ENCODE data around the gene PKNOX2.

The PKNOX2 gene

GRCh38 chr11:125155767-125156166 is 8.8 kb upstream of the PKNOX2 start:
- Histone ChIP-seq H3K4me3 (ENCODE audit: low read length) (no peak overlapping the region), H3K27me3 (ENCODE audit: control insufficient read depth, insufficient read depth, low read length) (no peaks in the 10 kb centered on the region), H3K4me1 (ENCODE audit: control insufficient read depth, low read depth, low read length) (no peaks in the 10 kb centered on the region), H3K9ac (ENCODE audit: low read length) (no peak overlapping the region), H3K9me3 (ENCODE audit: control insufficient read depth, low read depth, low read length) (no peaks in the 10 kb centered on the region), H3K36me3 (ENCODE audit: control insufficient read depth, low read depth, low read length) (no peaks in the 10 kb centered on the region), H3K27ac (ENCODE audit: low read length) (no peak overlapping the region)

- H3K9me3 ChIP-seq (ENCODE audit: control insufficient read depth, low read depth, low read length): no peaks in the 10 kb centered on the region
- no peak overlapping the region for H3K4me3 ChIP-seq (ENCODE audit: low read length)
- H3K4me1 ChIP-seq (ENCODE audit: control insufficient read depth, low read depth, low read length): no peaks in the 10 kb centered on the region
- no peaks in the 10 kb centered on the region for H3K36me3 ChIP-seq (ENCODE audit: control insufficient read depth, low read depth, low read length)
- no peak overlapping the region for H3K27ac ChIP-seq (ENCODE audit: low read length)
- no peak overlapping the region for H3K9ac ChIP-seq (ENCODE audit: low read length)
- H3K27me3 ChIP-seq (ENCODE audit: control insufficient read depth, insufficient read depth, low read length): no peaks in the 10 kb centered on the region
Measured at GRCh38 chr11:125156346-125157117, 8.0 kb upstream of the PKNOX2 start.

DNA sequence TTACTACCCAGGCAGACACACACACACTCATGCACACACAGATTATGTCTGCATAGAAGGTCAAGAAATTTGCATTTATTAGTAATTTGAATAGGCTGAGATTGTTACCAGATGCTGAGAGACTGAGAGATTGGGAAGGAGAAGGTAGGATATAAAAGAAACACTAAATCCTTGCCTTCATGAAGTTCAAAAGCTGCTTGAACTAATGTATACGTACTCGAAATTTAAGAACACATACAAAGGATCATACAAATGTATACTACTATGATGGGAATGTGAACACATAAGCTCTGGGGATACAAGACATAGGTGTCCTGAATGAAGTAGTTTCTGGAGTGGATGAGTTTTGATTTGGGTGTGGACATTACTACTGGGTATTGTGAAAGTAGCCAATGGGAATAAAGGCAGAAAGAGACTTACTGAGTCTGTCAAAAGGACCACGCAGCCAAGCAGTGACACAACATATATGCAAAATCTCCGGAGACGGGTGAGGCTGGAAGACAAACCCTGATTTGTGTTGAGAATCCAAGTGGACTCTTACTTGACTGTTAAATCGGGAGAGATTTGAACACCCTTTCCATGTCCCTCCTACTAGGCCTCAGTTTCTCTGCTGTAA is 7.3 kb upstream of the PKNOX2 start:
- Histone ChIP-seq H3K4me1 (ENCODE audit: control insufficient read depth, low read depth, low read length) (peaks cover 4% of the 10 kb centered on the region), H3K4me3 (ENCODE audit: low read length) (no peak overlapping the region), H3K36me3 (ENCODE audit: control insufficient read depth, low read depth, low read length) (no peaks in the 10 kb centered on the region), H3K27me3 (ENCODE audit: control insufficient read depth, insufficient read depth, low read length) (no peaks in the 10 kb centered on the region), H3K27ac (ENCODE audit: low read length) (no peak overlapping the region), H3K9ac (ENCODE audit: low read length) (no peak overlapping the region), H3K9me3 (ENCODE audit: control insufficient read depth, low read depth, low read length) (no peaks in the 10 kb centered on the region)

GRCh38 chr11:125157953-125158680 is 6.4 kb upstream of the PKNOX2 start:
- Histone ChIP-seq H3K4me3 (ENCODE audit: low read length) (no peak overlapping the region), H3K27ac (ENCODE audit: low read length) (no peak overlapping the region), H3K9ac (ENCODE audit: low read length) (no peak overlapping the region), H3K9me3 (ENCODE audit: control insufficient read depth, low read depth, low read length) (no peaks in the 10 kb centered on the region), H3K4me1 (ENCODE audit: control insufficient read depth, low read depth, low read length) (peaks cover 13% of the 10 kb centered on the region), H3K27me3 (ENCODE audit: control insufficient read depth, insufficient read depth, low read length) (no peaks in the 10 kb centered on the region), H3K36me3 (ENCODE audit: control insufficient read depth, low read depth, low read length) (no peaks in the 10 kb centered on the region)

DNA sequence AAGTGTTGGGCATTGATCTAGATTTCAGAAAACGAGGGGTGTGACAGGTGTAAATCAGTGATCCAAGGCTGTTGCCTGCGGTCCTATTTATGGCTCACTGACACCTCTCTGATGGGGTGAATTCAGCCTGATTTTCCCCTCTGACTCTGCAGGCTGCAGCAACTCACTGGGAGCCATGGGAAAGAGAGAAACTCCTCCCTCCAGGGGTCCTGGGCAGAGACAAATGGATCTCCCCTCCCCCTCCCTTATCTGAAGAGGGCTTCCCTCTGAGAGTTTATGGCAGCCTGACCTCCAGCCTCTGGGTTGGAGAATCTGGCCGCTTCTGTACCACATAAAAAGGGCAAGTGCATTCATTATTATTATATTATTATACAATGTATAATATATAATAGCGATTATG is 1.8 kb upstream of the PKNOX2 start:
- Histone ChIP-seq H3K9ac (ENCODE audit: low read length) (peak overlapping the region; percentile 74), H3K36me3 (ENCODE audit: control insufficient read depth, low read depth, low read length) (no peaks in the 10 kb centered on the region), H3K4me1 (ENCODE audit: control insufficient read depth, low read depth, low read length) (peaks cover 31% of the 10 kb centered on the region), H3K4me3 (ENCODE audit: low read length) (peak overlapping the region; percentile 17), H3K27ac (ENCODE audit: low read length) (no peak overlapping the region), H3K9me3 (ENCODE audit: control insufficient read depth, low read depth, low read length) (no peaks in the 10 kb centered on the region), H3K27me3 (ENCODE audit: control insufficient read depth, insufficient read depth, low read length) (peaks cover 24% of the 10 kb centered on the region)

- H3K9me3 ChIP-seq (ENCODE audit: control insufficient read depth, low read depth, low read length): no peaks in the 10 kb centered on the region
- H3K27ac ChIP-seq (ENCODE audit: low read length): peak overlapping the region; percentile 56
- H3K4me3 ChIP-seq (ENCODE audit: low read length): peak overlapping the region; percentile 55
- H3K36me3 ChIP-seq (ENCODE audit: control insufficient read depth, low read depth, low read length): no peaks in the 10 kb centered on the region
- H3K27me3 ChIP-seq (ENCODE audit: control insufficient read depth, insufficient read depth, low read length): peaks cover 32% of the 10 kb centered on the region
- peaks cover 39% of the 10 kb centered on the region for H3K4me1 ChIP-seq (ENCODE audit: control insufficient read depth, low read depth, low read length)
- peak overlapping the region; percentile 74 for H3K9ac ChIP-seq (ENCODE audit: low read length)
Measured at GRCh38 chr11:125163431-125164063, 1.0 kb upstream of the PKNOX2 start.

DNA sequence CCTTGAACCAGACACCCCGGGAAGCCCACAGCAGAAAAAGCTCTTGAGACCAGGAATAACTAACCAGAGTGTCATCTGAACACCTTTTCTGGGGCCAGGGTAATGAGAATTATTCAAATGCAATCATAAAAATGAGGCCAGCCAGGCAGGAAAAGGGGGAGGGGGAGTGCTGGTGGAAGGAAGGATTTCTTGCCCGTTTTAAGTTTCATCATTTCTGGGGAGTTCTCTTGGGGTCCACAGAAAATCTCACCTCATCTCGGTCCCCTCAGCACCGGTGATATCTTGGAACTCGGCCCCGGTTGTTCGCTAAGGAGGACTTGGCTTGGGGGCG is 495 bp upstream of the PKNOX2 start:
- Histone ChIP-seq H3K36me3 (ENCODE audit: control insufficient read depth, low read depth, low read length) (no peaks in the 10 kb centered on the region), H3K27me3 (ENCODE audit: control insufficient read depth, insufficient read depth, low read length) (peaks cover 37% of the 10 kb centered on the region), H3K4me3 (ENCODE audit: low read length) (peak overlapping the region; percentile 55), H3K9me3 (ENCODE audit: control insufficient read depth, low read depth, low read length) (no peaks in the 10 kb centered on the region), H3K4me1 (ENCODE audit: control insufficient read depth, low read depth, low read length) (peaks cover 44% of the 10 kb centered on the region), H3K27ac (ENCODE audit: low read length) (peak overlapping the region; percentile 56), H3K9ac (ENCODE audit: low read length) (peak overlapping the region; percentile 74)

- Histone ChIP-seq H3K4me3 (ENCODE audit: low read length) (peak overlapping the region; percentile 75), H3K27ac (ENCODE audit: low read length) (no peak overlapping the region), H3K9ac (ENCODE audit: low read length) (peak overlapping the region; percentile 60), H3K4me1 (ENCODE audit: control insufficient read depth, low read depth, low read length) (peaks cover 56% of the 10 kb centered on the region), H3K27me3 (ENCODE audit: control insufficient read depth, insufficient read depth, low read length) (peaks cover 50% of the 10 kb centered on the region), H3K9me3 (ENCODE audit: control insufficient read depth, low read depth, low read length) (no peaks in the 10 kb centered on the region), H3K36me3 (ENCODE audit: control insufficient read depth, low read depth, low read length) (no peaks in the 10 kb centered on the region)
Measured at GRCh38 chr11:125165111-125165842, 726 bp downstream of the PKNOX2 start.

DNA sequence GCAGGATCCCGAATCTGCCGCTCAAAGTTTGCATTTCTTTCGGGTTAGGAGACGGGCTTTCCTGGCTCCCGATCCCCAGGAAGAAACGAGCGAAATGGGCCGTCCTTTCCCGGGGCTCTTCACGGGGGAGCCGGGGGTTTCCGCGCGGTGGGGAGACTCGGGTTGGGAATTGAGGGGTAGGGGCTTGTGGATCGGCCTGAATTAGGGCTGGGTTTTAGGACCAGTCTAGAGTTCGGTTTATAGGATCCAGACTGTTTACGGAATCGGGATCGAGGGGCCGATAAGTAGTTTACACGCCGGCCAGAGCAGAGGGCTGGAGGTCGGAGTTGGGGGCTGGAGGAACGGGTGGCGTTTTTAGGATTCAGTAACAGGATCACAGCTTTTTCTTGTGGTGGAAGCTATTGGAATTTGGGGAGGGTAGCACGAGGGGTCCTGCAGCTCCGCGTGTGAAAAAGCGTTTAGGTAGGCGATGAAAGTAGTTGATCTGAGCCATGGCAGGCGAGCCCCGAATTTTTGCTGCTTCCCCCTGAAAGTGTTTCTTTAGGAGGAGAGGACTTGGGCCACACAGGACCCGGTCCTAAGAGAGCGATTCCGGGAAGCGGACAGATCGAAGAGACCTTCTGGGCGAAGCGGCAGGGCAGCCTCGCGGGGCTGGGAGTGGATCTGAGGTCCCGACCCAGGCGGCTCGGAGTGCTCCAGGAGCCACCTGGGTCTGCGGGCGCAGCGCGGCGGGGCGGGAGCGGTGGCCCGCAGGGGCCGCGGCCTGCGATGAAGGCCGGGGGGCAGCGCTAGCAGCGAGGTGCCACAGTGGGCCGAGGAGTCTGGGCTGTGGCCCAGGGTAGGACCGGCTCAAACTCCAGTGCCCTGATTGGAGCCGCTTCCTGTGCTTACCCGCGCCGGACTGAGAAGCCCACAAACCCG is 1.6 kb downstream of the PKNOX2 start:
- peaks cover 52% of the 10 kb centered on the region for H3K27me3 ChIP-seq (ENCODE audit: control insufficient read depth, insufficient read depth, low read length)
- peak overlapping the region; percentile 60 for H3K9ac ChIP-seq (ENCODE audit: low read length)
- peaks cover 63% of the 10 kb centered on the region for H3K4me1 ChIP-seq (ENCODE audit: control insufficient read depth, low read depth, low read length)
- H3K27ac ChIP-seq (ENCODE audit: low read length): no peak overlapping the region
- H3K9me3 ChIP-seq (ENCODE audit: control insufficient read depth, low read depth, low read length): no peaks in the 10 kb centered on the region
- H3K36me3 ChIP-seq (ENCODE audit: control insufficient read depth, low read depth, low read length): no peaks in the 10 kb centered on the region
- peak overlapping the region; percentile 75 for H3K4me3 ChIP-seq (ENCODE audit: low read length)

- peak overlapping the region; percentile 60 for H3K9ac ChIP-seq (ENCODE audit: low read length)
- no peaks in the 10 kb centered on the region for H3K36me3 ChIP-seq (ENCODE audit: control insufficient read depth, low read depth, low read length)
- H3K27me3 ChIP-seq (ENCODE audit: control insufficient read depth, insufficient read depth, low read length): peaks cover 52% of the 10 kb centered on the region
- peak overlapping the region; percentile 75 for H3K4me3 ChIP-seq (ENCODE audit: low read length)
- H3K9me3 ChIP-seq (ENCODE audit: control insufficient read depth, low read depth, low read length): no peaks in the 10 kb centered on the region
- H3K27ac ChIP-seq (ENCODE audit: low read length): no peak overlapping the region
- peaks cover 66% of the 10 kb centered on the region for H3K4me1 ChIP-seq (ENCODE audit: control insufficient read depth, low read depth, low read length)
Measured at GRCh38 chr11:125166764-125167291, 2.3 kb downstream of the PKNOX2 start.

Measured in iPS-18a (cell line).